GM18951 (cell line): ENCODE results near the gene TMEM107.

Experiments used
- POLR2A ChIP-seq: IDR thresholded peaks from 4 replicates; pipeline ENCODE4 v1.6.1; 2011; ENCODE audit warnings: mild to moderate bottlenecking; ENCODE audit not compliant: insufficient read length, insufficient read depth; ENCODE audit errors: extremely low read depth
- in situ Hi-C: fragments of 300-500 bp; cut with MboI; formaldehyde crosslinking; loops from one replicate; pipeline ENCODE4 v1.12.0; 2022; ENCODE audit warnings: low sequenced_read_pairs, mixed read lengths, inconsistent platforms; ENCODE audit not compliant: unreplicated experiment

The TMEM107 gene

DNA sequence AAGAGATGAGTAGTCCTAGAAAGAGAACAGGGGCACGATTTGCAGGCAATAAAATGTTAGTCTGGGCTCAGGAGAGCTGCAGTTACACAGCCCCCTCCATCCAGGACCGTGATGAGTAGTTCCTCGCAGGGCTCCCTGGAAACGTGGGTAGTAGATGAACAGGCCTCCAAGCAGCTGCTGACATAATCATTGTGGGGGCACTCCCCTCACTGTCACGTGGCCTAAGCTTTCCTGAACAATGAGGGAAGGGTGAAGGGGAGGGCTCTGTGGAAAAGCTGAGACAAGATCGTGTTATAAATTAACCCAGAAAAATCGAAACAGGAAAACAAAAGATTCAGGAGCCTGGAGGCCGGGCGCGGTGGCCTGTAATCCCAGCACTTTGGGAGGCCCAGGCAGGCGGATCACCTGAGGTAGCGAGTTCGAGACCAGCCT lies 22.6 kb downstream of the TMEM107 start:
- in situ Hi-C loops: no loop called here
- TF ChIP-seq POLR2A: no peak

DNA sequence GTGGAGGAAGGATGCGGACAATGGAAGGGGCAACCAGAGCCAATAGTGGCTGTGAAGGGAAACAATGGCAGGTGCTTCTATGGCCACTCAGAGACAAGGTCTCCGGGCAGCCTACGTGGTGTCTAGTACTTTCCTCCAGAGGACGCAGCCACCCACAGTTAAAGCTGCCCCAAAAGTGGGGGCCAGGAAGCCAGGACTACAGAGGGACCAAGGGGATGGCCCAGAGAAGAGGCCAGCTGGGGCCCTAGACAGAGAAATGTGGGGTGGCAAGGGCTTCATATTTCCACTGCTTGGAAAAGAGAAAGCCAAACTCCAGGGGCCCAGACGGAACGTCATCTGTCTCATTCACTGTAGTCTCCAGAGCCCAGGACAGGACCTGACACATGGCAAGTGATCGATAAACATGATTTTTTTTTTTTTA lies 23.1 kb downstream of the TMEM107 start:
- TF ChIP-seq POLR2A: no peak
- in situ Hi-C loops: no loop called here

DNA sequence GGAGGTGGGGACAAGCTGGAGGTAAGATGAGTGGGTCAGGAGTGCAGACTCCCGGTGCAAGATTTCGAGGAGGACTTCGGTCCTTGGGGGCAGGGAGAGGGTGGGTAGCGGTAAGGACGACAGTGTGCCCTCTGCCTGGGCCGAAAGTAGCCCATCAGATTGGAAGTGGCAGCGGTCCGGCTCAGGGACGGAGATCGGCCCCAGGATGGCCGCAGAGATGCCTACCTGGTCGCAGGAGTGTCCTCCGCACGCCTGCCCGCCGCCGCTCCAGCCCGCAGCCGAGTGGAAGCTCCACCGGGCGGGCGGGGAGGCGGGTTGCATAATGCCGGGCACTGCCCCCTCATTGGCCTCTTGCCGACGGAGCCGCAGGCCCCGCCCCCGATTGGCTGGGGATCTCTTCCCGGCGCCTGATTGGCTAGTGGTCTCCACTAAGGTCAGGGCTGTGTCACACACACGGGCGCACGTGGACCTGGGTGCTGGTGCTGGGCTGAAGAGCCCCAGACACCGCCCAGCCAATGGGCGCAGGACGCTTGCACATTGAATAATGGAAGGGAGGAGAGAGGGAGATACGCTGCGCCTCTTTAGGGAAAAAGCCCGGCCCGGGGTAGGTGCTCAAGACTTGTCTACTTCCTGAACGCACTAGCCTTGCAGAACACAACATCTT lies 23.9 kb downstream of the TMEM107 start, which contains the start of gene PER1:
TSS of gene PER1 (minus strand) at position 293 of the 664 bp plus-strand sequence. CDS start 1,698 bp downstream, outside the sequence.
- TF ChIP-seq POLR2A: peak; percentile 78
- in situ Hi-C loops: no loop called here

DNA sequence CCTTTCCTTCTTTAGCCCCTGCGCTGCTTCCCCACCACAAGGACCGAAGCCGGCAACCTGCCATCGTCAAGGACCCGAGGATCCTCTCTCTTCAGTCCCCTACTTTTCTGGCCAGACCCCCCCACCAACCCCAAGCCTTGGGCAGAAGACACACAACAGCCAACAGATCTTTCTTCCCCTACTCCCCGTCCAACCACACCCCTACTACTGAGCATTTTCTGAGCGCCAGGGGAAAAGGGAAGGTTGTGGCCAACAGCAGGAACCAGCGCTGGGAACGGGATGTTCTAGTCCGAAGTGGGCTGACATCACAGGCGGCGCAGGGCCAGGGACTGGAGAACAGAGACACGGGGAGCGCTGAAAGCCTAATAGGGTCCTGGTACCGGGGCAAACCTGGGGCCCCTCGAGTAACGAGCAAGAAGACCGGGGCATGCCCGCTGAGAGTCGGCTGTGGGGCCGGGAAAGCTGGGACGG lies 24.5 kb downstream of the TMEM107 start:
- in situ Hi-C loops: no loop called here

DNA sequence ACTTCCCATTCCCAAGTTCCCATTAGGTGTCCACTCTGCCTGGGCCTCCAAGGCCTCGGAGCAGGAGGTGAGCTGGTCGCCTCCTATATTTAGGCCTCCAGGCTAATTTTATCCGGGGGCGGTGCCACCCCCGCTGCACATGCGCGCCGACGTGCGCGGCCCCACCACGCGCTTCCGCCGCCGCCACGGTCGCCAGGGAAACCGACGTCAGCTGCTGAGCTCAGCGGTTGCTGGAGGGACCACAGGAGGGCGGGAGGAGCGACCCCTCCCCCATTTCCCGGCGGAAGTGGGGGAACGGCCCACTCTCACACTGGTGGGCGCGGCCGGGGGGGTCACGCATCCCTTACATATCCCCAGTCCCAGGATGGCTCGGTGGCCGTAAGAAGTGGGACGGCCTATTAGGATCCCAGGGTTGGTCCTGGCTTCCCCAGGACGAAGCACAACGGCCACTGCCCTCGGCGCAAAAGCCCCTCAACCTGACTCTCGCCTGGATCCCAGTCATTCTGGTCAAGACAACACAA lies 25.0 kb downstream of the TMEM107 start:
- peak; percentile 33 for TF ChIP-seq POLR2A
- in situ Hi-C loops: no loop called here

More for the DNA sequence above, 24.5 kb downstream of the TMEM107 start:
- no peak for TF ChIP-seq POLR2A

DNA sequence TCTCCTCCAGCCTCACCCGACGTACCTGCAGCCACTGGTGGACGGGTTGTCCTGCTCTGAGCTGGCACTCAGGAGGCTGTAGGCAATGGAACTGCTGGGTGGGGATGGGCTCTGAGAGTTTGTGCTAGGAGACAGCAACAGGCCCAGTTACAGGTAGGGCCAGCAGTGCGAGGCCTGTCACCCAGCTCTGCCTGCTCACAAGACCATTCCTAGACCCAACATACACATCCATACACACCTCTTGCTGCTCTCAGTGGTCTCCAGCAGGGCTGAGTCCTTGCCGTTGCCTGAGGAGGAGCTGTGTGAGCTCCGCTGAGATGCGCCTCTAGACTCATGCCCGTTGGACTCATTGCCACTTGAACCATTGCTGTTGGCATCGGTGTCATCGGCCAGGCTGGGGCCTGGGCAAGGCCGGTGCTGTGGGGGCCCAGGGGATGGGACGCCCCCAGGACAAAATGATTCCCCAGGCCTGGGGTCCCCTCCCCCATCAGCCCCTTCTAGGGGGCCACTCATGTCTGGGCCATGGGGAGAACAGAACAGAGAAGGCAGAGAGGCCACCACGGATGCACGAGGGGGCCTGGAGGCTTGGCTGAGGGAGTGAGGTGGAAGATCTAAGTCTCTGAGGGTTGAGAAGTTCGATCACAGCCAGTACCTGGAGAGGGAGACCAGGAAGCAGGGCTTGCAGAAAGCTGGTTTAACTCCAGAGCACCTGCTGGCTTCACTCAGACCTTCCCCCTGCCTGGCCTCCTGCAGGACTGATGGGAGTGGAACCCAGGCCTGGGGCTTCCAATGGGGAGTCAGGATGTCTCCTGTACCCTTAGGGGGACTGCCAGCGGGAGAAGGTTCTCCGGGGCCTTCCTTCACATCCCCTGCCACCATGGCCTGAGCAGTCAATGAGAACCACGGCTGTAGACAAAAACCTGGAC lies 25.7 kb downstream of the TMEM107 start:
- TF ChIP-seq POLR2A: no peak
- in situ Hi-C loops: no loop called here

DNA sequence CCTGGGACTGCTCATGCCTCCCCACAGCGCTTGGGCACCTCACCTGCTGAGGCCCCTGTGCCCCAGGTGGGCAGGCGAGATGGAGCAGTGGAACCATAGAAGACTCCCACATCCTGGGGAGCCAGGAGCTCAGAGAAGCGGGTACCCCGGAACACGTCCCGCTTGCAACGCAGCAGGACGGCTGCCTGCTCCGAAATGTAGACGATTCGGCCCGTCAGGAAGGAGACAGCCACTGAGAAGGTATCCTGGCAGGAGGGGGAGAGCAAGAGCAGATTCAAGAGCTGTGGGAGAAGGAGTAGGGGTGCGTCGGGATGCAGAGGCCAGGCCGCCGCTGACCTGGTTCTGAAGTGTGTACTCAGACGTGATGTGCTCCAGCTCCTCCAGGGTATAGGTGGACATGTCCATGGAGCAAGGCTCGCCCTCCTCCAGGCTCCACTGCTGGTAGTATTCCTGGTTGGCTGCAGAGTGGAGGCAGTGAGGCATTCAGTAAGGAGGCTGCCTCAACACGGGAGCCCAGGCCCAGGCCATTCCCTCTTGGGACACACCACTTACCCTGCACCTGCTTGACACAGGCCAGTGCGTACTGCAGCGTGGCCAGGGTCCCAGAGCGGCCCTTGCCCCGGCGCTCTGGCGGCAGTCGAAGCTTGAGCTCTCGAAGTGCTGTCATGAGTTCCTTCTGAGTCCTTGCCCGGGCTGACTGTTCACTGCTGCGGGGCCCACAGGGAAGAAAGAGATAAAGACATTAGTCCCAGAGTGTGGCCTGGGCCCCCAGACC lies 26.6 kb downstream of the TMEM107 start:
- in situ Hi-C loops: no loop called here
- no peak for TF ChIP-seq POLR2A

DNA sequence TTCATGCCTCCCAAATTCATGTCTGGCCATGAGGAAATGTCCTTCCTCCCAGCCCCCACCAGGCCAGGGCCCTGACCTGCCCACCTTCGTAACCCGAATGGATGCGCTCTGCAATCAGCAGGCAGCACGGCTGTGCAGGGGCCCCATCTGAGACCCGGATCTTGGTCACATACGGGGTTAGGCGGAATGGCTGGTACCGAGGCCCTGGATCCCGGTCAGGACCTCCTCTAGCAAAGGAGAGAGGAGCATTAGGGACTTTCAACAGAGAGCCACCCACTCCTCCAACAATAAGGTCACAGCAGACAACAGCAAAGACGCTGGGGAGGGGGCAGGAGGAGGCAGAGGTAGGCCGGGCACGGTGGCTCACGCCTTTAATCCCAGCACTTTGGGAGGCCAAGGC lies 27.6 kb downstream of the TMEM107 start:
- in situ Hi-C loops: no loop called here
- no peak for TF ChIP-seq POLR2A

DNA sequence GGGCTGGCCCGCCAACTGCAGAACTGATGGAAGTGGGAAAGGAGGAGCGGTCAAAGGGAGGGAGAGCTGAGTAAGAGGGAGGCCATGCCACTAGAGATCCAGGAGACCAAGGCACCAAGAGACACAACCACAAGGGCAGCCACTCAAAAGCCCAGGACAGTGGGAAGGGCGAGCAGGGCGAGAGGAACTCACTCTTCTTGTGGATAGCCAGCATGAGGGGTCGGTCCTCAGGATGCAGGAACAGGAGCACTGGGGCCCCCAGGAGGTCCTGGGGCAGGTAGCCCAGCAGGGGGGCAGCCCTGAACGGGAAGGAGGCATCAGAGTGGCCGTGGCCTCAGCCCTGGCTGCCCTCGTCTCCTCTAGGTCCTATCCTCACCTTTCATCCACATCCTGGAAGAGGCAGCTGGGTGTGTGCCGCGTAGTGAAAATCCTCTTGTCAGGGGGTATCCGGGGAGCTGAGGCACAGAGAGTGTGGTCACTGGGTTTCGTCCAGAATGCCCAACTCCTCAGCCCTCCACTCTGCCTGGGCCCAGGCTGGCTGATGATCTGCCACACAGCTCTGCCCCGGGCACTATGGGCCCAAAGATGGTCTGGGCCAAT lies 28.3 kb downstream of the TMEM107 start:
- no peak for TF ChIP-seq POLR2A
- in situ Hi-C loops: no loop called here

DNA sequence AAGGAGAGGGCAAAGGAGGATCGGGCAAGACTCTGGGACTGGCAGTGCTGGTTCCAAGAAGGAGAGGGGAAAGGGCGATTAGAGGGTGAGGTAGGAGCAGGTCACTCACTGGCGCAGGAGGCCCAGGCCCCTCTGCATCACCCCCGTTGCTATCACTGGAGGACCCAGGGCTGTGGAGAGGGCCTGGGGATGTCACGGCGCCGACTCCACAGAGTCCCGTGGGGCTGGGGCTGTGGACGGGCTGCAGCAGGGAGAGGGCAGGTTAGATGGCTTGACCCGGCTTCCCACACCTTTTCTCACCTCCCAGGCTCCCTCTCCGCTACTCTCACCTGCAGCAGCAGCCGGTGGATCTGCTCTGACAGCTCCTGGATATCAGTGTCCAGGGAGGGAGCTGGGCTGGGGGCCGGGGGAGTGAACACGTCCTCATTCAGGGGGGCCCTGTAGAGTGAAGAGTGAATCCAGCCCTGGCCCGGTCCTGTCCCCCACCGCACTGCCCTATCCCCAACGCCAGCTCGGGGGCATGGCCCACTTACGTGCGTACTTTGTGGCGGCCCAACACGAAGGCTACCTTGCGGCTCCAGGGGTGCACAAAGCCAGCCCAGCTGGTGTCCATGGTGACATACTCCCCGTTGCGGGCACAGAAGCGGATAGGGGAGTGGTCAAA lies 28.9 kb downstream of the TMEM107 start:
- TF ChIP-seq POLR2A: no peak
- in situ Hi-C loops: no loop called here

DNA sequence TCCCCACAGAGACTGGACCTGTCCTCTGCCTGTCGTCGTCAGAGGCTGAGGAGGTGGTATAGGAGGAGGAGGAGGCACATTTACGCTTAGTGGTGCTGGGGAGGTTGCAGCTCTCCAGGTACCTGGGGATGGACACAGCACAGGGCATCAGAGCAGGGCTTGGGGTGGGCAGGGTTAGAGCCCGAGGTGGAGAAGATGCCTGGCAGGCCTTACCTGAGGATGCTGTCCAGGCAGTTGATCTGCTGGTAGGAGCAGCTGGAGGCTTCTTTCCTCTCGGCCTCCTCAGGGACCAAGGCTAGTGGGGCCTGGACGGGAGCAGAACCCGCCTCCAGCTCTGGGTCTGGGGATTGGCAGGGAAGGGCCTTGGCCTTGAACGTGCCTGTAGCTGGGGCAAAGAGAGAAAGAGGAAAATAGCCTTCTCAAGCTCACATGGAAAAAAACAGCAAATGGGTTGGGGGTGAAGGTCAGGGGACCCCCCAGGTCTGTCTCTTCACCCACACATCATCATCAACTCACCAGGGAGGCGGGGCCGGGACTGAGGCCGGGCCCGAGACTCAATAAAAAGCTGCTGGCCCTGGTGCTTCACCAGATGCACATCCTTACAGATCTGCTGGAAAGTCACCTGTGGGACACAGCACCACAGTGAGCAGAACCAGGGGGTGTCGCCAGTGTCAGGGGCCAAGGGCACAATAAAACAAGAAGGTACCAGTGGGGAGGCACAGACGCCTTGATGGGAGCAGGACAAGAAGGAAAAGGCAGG lies 29.6 kb downstream of the TMEM107 start:
- in situ Hi-C loops: no loop called here
- no peak for TF ChIP-seq POLR2A

DNA sequence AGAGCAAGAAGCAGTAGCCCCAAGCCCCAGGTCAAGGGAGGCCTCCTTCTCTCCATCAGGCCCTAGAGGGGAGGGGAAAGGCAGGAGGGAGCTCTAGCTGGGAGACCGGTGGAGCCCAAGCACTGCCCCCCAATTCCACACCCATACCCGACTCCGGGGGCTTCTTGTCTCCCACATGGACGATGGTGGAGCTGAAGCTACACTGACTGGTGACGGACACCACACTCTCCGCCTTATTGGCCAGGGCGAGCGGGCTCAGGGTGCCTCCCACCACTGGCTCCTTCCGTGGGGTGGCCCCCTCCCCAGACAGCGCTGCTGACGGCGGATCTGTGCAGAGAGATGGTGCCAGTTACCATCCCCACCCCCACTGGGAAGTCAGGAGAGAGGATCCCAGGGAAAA lies 30.4 kb downstream of the TMEM107 start:
- TF ChIP-seq POLR2A: no peak
- in situ Hi-C loops: no loop called here
